Tibial artery (tissue), 4 donors: ENCODE measurements around the gene PLEKHD1.

Source experiments
- DNase-seq, 2 donors: peaks; one replicate each; pipeline ENCODE4 v3.0.0-alpha.2; 2019
- H3K27ac ChIP-seq, 2 donors: fragments of 200-600 bp; sonication (generic) in 1 of 2; 1 replicate in 1 of 2; 2 replicates in 1 of 2; pipeline ENCODE4 v1.5.1; 2018 to 2019; ENCODE audit warnings: mild to moderate bottlenecking in 1 of 2
- H3K27me3 ChIP-seq, 2 donors: fragments of 200-600 bp; sonication (generic) in 1 of 2; one replicate each; pipeline versions ENCODE4 v1.5.1 to v1.6.0; 2016 to 2019
- H3K36me3 ChIP-seq, 3 donors: fragments of 200-600 bp; sonication (generic) in 2 of 3; one replicate each; pipeline ENCODE4 v1.5.1; 2016 to 2019; ENCODE audit warnings: mild to moderate bottlenecking in 2 of 3
- H3K4me1 ChIP-seq, 4 donors: fragments of 200-600 bp; sonication (generic) in 2 of 4; 1 replicate in 3 of 4; 2 replicates in 1 of 4; pipeline ENCODE4 v1.5.1; 2016 to 2019
- H3K4me3 ChIP-seq, 2 donors: fragments of 200-600 bp; sonication (generic) in 1 of 2; 1 replicate in 1 of 2; 2 replicates in 1 of 2; pipeline ENCODE4 v1.5.1; 2018 to 2019; ENCODE audit warnings: mild to moderate bottlenecking in 2 of 2
- H3K9me3 ChIP-seq, 3 donors: fragments of 200-600 bp; sonication (generic) in 1 of 3; one replicate each; pipeline ENCODE4 v1.5.1; 2016 to 2019
- intact Hi-C: fragments of 100-400 bp; cut with DNase I; formaldehyde crosslinking; loops from one replicate; pipeline ENCODE4 v1.15.0; 2023; ENCODE audit warnings: low total_unique reads
- TF ChIP-seq, protein P1 (sequence below), 2 experiments: fragments of 200-600 bp in 1 of 2; fragments of 450-650 bp in 1 of 2; IDR thresholded peaks; one replicate each; pipeline ENCODE4 v1.5.1; 2017 to 2019; ENCODE audit warnings: antibody characterized with exemption in 2 of 2, mild to moderate bottlenecking in 1 of 2, moderate library complexity in 1 of 2

PLEKHD1 gene

DNA sequence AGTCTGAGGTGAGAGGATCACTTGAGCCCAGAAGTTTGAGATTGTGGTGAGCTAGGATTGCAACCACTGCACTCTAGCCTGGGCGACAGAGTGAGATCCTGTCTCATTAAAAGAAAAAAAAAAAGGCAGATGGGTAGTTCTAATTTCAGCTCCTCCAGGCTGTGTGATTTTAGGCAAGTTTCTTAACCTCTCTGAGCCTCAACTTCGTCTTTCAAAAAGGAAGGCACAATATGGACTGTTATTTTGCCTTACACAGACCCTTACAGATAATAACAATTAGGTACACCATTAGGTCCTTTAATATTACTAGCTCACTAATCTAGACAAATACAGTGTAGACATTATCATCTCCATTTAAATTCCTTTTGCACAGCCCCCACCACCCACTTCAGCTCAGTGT, 94.9 kb downstream of the PLEKHD1 start:
- Histone ChIP-seq H3K4me3 (no peak overlapping the region), H3K4me1 (peaks cover 0 to 4% (median 2%) of the 10 kb centered on the region in 4 donors), H3K9me3 (no peaks in the 10 kb centered on the region), H3K36me3 (no peaks in the 10 kb centered on the region), H3K27me3 (peaks cover 0 to 33% of the 10 kb centered on the region in 2 donors), H3K27ac (no peak overlapping the region)
- intact Hi-C loops: loop anchor here (10.0 kb wide), 1 partner anchor 335 kb away; no protein-coding TSS in a partner anchor
- TF ChIP-seq, protein P1, sequence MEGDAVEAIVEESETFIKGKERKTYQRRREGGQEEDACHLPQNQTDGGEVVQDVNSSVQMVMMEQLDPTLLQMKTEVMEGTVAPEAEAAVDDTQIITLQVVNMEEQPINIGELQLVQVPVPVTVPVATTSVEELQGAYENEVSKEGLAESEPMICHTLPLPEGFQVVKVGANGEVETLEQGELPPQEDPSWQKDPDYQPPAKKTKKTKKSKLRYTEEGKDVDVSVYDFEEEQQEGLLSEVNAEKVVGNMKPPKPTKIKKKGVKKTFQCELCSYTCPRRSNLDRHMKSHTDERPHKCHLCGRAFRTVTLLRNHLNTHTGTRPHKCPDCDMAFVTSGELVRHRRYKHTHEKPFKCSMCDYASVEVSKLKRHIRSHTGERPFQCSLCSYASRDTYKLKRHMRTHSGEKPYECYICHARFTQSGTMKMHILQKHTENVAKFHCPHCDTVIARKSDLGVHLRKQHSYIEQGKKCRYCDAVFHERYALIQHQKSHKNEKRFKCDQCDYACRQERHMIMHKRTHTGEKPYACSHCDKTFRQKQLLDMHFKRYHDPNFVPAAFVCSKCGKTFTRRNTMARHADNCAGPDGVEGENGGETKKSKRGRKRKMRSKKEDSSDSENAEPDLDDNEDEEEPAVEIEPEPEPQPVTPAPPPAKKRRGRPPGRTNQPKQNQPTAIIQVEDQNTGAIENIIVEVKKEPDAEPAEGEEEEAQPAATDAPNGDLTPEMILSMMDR (IDR thresholded peaks at IDR 0.05): no peak
- no peak for DNase-seq

DNA sequence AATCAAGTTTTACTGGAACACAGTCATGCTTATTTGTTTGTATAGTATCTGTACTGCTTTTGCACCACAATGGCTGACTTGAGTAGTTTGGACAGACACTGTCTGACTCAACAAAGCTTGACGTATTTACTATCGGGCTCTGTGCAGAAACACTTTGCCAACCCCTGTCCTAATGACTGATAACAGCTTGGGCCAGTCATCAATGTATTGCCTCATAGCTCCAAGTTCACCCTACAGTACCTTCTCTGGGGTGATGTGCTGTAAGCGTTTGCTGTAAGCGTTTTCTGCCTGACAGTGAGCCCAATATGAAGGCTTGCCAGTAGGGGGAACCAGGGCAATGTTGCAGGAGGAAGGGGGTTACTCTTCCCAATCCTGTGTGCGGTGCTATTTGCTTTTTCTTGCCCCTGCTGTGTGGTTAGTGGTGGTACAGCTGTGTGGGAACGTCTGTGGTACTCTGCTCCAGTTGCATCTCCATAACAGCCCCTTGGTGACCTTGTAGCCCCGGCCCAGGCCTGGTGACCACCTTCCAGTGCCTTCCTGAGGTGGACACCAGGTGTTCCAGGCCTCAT, 95.6 kb downstream of the PLEKHD1 start:
- Histone ChIP-seq H3K27ac (no peak overlapping the region), H3K9me3 (no peaks in the 10 kb centered on the region), H3K36me3 (no peaks in the 10 kb centered on the region), H3K27me3 (peaks cover 0 to 26% of the 10 kb centered on the region in 2 donors), H3K4me1 (no peaks in the 10 kb centered on the region), H3K4me3 (no peak overlapping the region)
- DNase-seq: no peak
- intact Hi-C loops: loop anchor here (5.0 kb wide), 1 partner anchor 147 kb away; no protein-coding TSS in a partner anchor
- TF ChIP-seq, protein P1 (IDR thresholded peaks at IDR 0.05): no peak
